ENCODE measurements around the gene LHFPL4.

DNA sequence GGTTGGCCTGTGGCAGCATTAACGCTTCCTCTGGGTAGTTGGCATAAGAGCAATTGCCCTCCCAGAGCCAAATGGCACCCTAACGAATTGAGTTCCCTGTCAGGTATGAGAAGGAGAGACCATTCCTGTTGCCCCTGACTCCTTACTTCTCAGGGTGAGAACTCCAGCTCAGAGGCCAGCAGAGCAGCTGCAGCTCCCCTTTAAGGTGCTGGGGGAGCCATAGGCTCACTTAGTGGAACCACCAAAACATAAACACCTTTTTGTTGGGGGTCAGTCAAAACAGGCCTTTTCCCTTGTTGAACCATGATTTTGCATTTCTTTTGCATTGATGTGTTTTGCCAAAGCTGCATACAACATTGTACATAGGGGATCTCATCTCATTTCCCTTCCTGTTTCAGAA is 28.1 kb upstream of the LHFPL4 start:
- no peak for TF ChIP-seq POLR2A (IDR thresholded peaks at IDR 0.05)
- TF ChIP-seq CTCF (IDR thresholded peaks at IDR 0.05) = no peak
- TF ChIP-seq POLR2AphosphoS5 (IDR thresholded peaks at IDR 0.05) = no peak

Data from prostate gland (tissue), 2 donors.